ENCODE measurements around the gene HRG.

Gene HRG

DNA sequence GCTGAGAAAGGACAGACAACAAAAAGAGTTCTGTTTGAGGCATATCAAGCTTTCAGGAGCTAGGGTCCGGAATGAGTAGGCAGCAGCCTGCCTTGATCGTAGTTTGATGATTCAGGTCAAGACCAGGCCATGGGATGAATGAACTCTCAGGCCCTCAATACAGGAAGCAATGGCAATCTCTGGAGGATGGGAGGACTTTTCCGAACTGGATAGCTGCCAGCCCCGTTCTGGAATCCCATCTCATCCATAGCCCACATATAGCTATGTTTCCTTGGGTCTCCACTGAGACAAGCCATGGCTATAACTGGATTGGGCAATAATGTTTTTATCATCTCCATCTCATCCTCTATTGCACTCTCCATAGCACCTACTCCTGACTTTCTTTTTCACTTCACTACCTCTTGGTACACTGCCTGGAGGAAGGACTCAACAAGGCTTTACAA is 40.2 kb upstream of the HRG start:
- TF ChIP-seq, protein P1, sequence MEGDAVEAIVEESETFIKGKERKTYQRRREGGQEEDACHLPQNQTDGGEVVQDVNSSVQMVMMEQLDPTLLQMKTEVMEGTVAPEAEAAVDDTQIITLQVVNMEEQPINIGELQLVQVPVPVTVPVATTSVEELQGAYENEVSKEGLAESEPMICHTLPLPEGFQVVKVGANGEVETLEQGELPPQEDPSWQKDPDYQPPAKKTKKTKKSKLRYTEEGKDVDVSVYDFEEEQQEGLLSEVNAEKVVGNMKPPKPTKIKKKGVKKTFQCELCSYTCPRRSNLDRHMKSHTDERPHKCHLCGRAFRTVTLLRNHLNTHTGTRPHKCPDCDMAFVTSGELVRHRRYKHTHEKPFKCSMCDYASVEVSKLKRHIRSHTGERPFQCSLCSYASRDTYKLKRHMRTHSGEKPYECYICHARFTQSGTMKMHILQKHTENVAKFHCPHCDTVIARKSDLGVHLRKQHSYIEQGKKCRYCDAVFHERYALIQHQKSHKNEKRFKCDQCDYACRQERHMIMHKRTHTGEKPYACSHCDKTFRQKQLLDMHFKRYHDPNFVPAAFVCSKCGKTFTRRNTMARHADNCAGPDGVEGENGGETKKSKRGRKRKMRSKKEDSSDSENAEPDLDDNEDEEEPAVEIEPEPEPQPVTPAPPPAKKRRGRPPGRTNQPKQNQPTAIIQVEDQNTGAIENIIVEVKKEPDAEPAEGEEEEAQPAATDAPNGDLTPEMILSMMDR (IDR thresholded peaks at IDR 0.05; ENCODE audit: low read depth, low read length, poor library complexity, severe bottlenecking): no peak
- TF ChIP-seq EZH2phosphoT487 (IDR thresholded peaks at IDR 0.05; ENCODE audit: borderline replicate concordance, low read length): no peak
- no peak overlapping the region for H3K4me3 ChIP-seq (ENCODE audit: low read length)
- H3K9me2 ChIP-seq (replicated peaks; ENCODE audit: control insufficient read depth, low read length): no peaks in the 10 kb centered on the region
- H3K4me2 ChIP-seq (ENCODE audit: low read length): no peak overlapping the region
- no peaks in the 10 kb centered on the region for H3K9me3 ChIP-seq (ENCODE audit: control insufficient read depth, insufficient read depth, low read length)
- H3K36me3 ChIP-seq (ENCODE audit: control insufficient read depth, low read length): no peaks in the 10 kb centered on the region
- H3K4me1 ChIP-seq (ENCODE audit: control insufficient read depth, low read length): no peaks in the 10 kb centered on the region
- H3K27me3 ChIP-seq (ENCODE audit: control insufficient read depth, low read length): peaks cover 8% of the 10 kb centered on the region; the same call in 1 of the 2 replicates
- H3F3A ChIP-seq (ENCODE audit: control insufficient read depth, insufficient read depth): no peaks in the 10 kb centered on the region
- no peaks in the 10 kb centered on the region for H3K79me2 ChIP-seq (ENCODE audit: control insufficient read depth, low read length)
- no peak overlapping the region for H3K27ac ChIP-seq (ENCODE audit: low read depth, low read length)
- no peaks in the 10 kb centered on the region for H4K20me1 ChIP-seq (ENCODE audit: control insufficient read depth, insufficient read depth, low read depth, low read length)

DNA sequence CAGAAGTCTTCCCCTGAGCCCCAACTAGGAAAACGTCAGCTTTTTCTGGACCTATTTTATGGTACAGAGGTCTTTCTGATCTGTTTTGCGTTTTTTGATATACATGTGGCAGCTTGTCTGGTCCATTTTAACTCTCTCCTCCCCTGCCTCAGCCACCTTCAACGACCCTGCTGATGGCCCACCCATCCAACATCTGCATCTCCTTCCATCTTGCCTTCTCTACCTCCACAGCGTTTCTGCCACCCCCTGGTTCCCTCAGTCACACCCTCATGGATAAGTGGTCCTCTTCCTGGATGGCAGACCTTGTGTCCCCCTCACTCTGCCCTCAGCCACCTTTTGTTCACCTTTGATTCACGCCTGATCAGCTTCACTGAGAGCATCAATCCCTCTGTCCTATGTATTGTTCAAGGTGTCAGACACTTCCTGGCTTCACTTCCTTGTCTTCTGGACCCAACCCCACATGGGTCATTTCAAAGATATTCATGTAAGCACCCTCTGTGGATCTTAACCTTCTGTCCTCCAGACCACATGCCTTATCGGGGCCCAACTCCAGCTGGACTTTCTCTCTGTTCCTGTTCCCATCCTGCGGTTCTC is 39.5 kb upstream of the HRG start:
- H3K36me3 ChIP-seq (ENCODE audit: control insufficient read depth, low read length): no peaks in the 10 kb centered on the region
- H3K4me1 ChIP-seq (ENCODE audit: control insufficient read depth, low read length): no peaks in the 10 kb centered on the region
- no peaks in the 10 kb centered on the region for H3F3A ChIP-seq (ENCODE audit: control insufficient read depth, insufficient read depth)
- H3K9me2 ChIP-seq (replicated peaks; ENCODE audit: control insufficient read depth, low read length): no peaks in the 10 kb centered on the region
- H3K27me3 ChIP-seq (ENCODE audit: control insufficient read depth, low read length): peaks cover 8% of the 10 kb centered on the region; the same call in 1 of the 2 replicates
- H4K20me1 ChIP-seq (ENCODE audit: control insufficient read depth, insufficient read depth, low read depth, low read length): no peaks in the 10 kb centered on the region
- no peaks in the 10 kb centered on the region for H3K9me3 ChIP-seq (ENCODE audit: control insufficient read depth, insufficient read depth, low read length)
- H3K79me2 ChIP-seq (ENCODE audit: control insufficient read depth, low read length): no peaks in the 10 kb centered on the region
- no peak overlapping the region for H3K27ac ChIP-seq (ENCODE audit: low read depth, low read length)
- TF ChIP-seq, protein P1 (IDR thresholded peaks at IDR 0.05; ENCODE audit: low read depth, low read length, poor library complexity, severe bottlenecking): no peak
- TF ChIP-seq EZH2phosphoT487 (IDR thresholded peaks at IDR 0.05; ENCODE audit: borderline replicate concordance, low read length): no peak
- H3K4me2 ChIP-seq (ENCODE audit: low read length): no peak overlapping the region
- H3K4me3 ChIP-seq (ENCODE audit: low read length): no peak overlapping the region

DNA sequence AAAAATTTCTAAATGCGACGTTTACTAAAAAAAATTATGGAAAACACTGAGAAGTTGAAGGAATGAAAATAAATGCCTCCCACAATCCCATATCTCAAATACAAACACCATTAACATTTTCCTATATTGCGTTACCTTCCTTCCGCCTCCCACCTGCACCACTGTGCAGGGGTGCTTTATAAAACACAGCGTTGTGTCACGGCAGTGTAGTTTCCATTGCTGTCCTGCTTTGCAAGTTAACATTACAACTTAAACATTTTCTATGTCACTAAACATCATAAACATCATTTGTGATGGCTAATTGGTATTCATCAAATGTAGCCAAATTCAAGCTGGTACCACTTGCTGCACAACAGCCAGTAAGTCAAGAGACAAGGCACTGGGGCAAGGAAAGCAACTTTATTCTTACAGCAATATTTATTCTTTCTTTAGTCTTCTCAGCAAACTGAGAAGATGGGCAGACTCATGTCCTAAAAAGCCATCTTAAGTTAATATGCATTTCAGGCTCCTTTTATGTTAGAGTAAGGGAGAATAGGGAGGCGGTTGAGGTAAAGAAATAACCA is 37.9 kb upstream of the HRG start:
- H3K9me3 ChIP-seq (ENCODE audit: control insufficient read depth, insufficient read depth, low read length): no peaks in the 10 kb centered on the region

More for the DNA sequence above, 37.9 kb upstream of the HRG start:
- no peak for TF ChIP-seq EZH2phosphoT487 (IDR thresholded peaks at IDR 0.05; ENCODE audit: borderline replicate concordance, low read length)
- TF ChIP-seq, protein P1 (IDR thresholded peaks at IDR 0.05; ENCODE audit: low read depth, low read length, poor library complexity, severe bottlenecking): no peak
- no peaks in the 10 kb centered on the region for H4K20me1 ChIP-seq (ENCODE audit: control insufficient read depth, insufficient read depth, low read depth, low read length)
- H3F3A ChIP-seq (ENCODE audit: control insufficient read depth, insufficient read depth): no peaks in the 10 kb centered on the region
- no peaks in the 10 kb centered on the region for H3K79me2 ChIP-seq (ENCODE audit: control insufficient read depth, low read length)
- no peak overlapping the region for H3K4me2 ChIP-seq (ENCODE audit: low read length)
- 0 out of 2 replicates have a peak, but pooled peaks cover 4% of the 10 kb centered on the region for H3K27me3 ChIP-seq (ENCODE audit: control insufficient read depth, low read length)
- no peaks in the 10 kb centered on the region for H3K9me2 ChIP-seq (replicated peaks; ENCODE audit: control insufficient read depth, low read length)
- H3K4me1 ChIP-seq (ENCODE audit: control insufficient read depth, low read length): no peaks in the 10 kb centered on the region
- H3K4me3 ChIP-seq (ENCODE audit: low read length): no peak overlapping the region
- H3K36me3 ChIP-seq (ENCODE audit: control insufficient read depth, low read length): no peaks in the 10 kb centered on the region
- no peak overlapping the region for H3K27ac ChIP-seq (ENCODE audit: low read depth, low read length)

All from DOHH2 (cell line).